Loucy (cell line): ENCODE measurements around the gene BCKDHA.

Experiments
- CTCF ChIP-seq: fragments of 200-600 bp; sonication (generic); conservative IDR thresholded peaks from 2 replicates; pipeline ENCODE4 v1.5.1; 2014; ENCODE audit warnings: mild to moderate bottlenecking, antibody characterized with exemption, low read length
- EZH2phosphoT487 ChIP-seq: fragments of 200-600 bp; IDR thresholded peaks from 2 replicates; pipeline ENCODE4 v1.6.1; 2018; ENCODE audit warnings: antibody characterized with exemption, mild to moderate bottlenecking, moderate library complexity, borderline replicate concordance

GRCh38 chr19:41366089-41366488 is 31.5 kb upstream of the BCKDHA start:
- TF ChIP-seq EZH2phosphoT487 (no peak), CTCF (peak; percentile 49; the same call in 1 of the 2 replicates)
